ENCODE measurements around the gene LENG9. TPM values are rescaled to one million over a fixed set of nuclear protein-coding genes. Genes with fewer than 3 reads are reported as not detected.
"Not testable (repeated sequence)": the region's sequence is repeated elsewhere in the genome, so short reads cannot be mapped to it uniquely, and the experiment has no call there.

LENG9 gene
- total RNA-seq = 1 to 10 TPM; 6.0 to 9.9 TPM

GRCh38 chr19:54463531-54464043, at the start of gene LENG9:
Gene LENG9 (minus strand): TSS chr19:54463778. CDS start chr19:54463526, 252 bp downstream.
- ATAC-seq (peak; percentile 75 to 84), DNase-seq (ENCODE audit: low spot score) (peak; percentile 99)
- Mint-ChIP-seq H3K27ac (peak within 1 kb of the TSS; percentile 86 to 88), H3K27me3 (peaks cover 0 to 3% of the 10 kb centered on the region in 2 donors), H3K4me3 (peak within 1 kb of the TSS; percentile 80), H3K4me1 (ENCODE audit: low read depth in 2 of 2) (peaks cover 28 to 36% of the 10 kb centered on the region in 2 donors), H3K9me3 (no peaks in the 10 kb centered on the region), H3K36me3 (peaks cover 7% of the 10 kb centered on the region)

DNA sequence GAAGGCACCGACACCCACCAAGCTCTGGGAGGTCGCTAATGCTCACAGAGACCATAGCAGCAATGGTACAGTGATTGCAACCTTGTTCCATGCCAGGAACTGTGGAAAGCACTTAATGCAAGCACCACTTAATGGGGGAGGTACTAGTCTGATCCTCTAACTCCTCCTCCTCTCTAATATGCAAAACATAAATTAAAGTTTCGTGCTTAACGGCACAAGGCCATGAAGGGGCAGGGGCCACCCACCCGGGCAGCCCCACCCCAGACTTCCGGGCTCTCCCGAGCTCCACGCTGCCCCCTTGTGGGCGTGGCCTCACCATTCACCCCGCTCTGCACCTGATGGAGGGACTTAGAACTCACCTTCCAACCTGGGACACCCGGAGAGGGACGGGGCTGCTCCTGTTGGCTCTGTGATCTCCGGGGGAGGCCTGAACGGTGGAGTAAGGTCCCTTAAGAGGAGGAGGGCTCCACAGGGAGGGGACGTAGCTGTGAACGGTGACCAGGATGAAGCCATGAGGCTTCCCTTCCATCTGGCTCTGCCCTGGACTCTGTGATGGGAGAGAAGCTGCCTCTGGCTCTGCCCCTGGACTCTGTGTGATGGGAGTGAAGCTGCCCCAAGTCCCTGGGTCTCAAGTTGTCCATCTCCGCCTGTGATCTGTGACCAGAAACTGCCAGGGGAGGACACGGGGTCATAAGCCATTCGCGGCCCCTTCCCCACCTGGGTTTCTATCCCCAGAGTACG, 45.8 kb upstream of the LENG9 start:
- H3K9me3 Mint-ChIP-seq; H3K36me3 Mint-ChIP-seq; H3K4me3 Mint-ChIP-seq; DNase-seq (ENCODE audit: low spot score); H3K27me3 Mint-ChIP-seq; H3K27ac Mint-ChIP-seq: not testable (repeated sequence)
- peak; percentile 59 to 61 for ATAC-seq
- peaks cover 37 to 43% of the 10 kb centered on the region in 2 donors for H3K4me1 Mint-ChIP-seq (ENCODE audit: low read depth in 2 of 2)

- H3K9me3 Mint-ChIP-seq; ATAC-seq; H3K4me3 Mint-ChIP-seq; H3K27me3 Mint-ChIP-seq; H3K36me3 Mint-ChIP-seq; H3K27ac Mint-ChIP-seq; DNase-seq (ENCODE audit: low spot score): not testable (repeated sequence)
- H3K4me1 Mint-ChIP-seq (ENCODE audit: low read depth in 2 of 2) = peaks cover 37 to 48% of the 10 kb centered on the region in 2 donors
These were observed 44.9 kb upstream of the LENG9 start for GRCh38 chr19:54508487-54508886.

DNA sequence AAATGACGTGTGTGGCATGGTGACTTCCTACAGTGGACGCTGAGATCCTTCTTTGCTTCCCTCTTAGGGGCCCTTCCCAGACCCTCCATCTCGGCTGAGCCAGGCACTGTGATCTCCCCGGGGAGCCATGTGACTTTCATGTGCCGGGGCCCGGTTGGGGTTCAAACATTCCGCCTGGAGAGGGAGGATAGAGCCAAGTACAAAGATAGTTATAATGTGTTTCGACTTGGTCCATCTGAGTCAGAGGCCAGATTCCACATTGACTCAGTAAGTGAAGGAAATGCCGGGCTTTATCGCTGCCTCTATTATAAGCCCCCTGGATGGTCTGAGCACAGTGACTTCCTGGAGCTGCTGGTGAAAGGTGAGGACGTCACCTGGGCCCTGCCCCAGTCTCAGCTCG, 44.2 kb upstream of the LENG9 start:
- peak overlapping the region; percentile 30 to 75 for H3K27ac Mint-ChIP-seq
- peaks cover 7% of the 10 kb centered on the region for H3K36me3 Mint-ChIP-seq
- ATAC-seq (no peak), DNase-seq (ENCODE audit: low spot score) (no peak)
- no peaks in the 10 kb centered on the region for H3K27me3 Mint-ChIP-seq
- peak overlapping the region; percentile 63 for H3K4me3 Mint-ChIP-seq
- H3K9me3 Mint-ChIP-seq = no peaks in the 10 kb centered on the region
- H3K4me1 Mint-ChIP-seq (ENCODE audit: low read depth in 2 of 2) = peaks cover 37 to 52% of the 10 kb centered on the region in 2 donors

DNA sequence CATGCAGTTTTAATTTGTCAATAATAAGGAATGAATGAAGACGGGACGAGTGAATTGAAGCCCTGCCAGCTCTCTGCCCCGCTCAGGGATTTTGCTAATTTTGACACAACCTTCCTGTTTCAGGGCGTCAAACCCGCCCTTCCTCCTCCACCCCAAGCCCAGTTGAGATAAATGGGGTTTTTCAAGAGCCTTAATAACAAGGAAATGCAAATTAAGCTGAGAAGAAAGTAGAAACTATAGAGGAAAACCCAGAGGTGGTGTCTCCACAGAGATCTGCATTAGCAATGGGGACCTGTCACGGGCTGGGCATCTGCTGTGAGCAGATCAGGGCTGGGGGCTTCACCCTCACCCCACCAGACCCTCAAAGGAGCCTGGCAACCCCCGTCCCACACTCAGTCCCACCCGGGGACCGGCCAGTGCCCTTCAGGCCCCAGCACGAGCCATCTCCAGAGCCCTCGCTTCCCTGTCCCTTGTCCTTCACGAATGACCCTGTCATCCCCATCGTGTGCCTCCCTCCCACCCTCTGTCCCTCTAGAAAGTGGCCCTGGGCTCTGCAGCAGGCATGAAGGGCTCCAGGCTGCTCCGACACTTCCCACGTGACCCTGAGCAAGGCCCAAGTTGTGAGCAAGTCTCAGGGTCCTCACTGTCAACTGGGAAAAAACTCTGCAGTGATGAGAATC, 43.6 kb upstream of the LENG9 start:
- H3K27ac Mint-ChIP-seq = peak overlapping the region; percentile 30 to 75
- H3K9me3 Mint-ChIP-seq; DNase-seq (ENCODE audit: low spot score); H3K27me3 Mint-ChIP-seq; H3K36me3 Mint-ChIP-seq: not testable (repeated sequence)
- H3K4me1 Mint-ChIP-seq (ENCODE audit: low read depth in 2 of 2) = peaks cover 38 to 55% of the 10 kb centered on the region in 2 donors
- H3K4me3 Mint-ChIP-seq = peak overlapping the region; percentile 63
- peak; percentile 69 to 75 for ATAC-seq

DNA sequence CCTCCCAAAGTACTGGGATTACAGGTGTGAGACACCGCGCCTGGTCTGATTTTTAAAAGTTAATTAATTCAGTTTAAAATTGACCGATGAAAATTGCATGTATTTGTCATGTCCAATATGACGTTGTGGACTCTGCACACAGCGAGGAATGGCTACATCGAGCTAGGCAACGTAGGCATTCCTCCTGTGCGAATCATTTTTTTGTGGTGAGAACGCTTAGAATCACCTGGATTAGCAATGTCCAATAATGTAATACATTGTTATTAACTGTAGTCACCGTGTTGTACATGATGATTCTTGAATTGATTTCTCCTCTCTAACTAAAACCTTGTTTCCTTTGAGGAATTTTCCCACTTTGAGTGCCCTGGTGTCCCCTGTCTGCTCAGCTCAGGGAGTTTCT, 42.5 kb upstream of the LENG9 start:
- ATAC-seq (no peak), DNase-seq (ENCODE audit: low spot score) (no peak)
- H3K4me1 Mint-ChIP-seq (ENCODE audit: low read depth in 2 of 2) = peaks cover 40 to 55% of the 10 kb centered on the region in 2 donors
- peak overlapping the region; percentile 30 to 75 for H3K27ac Mint-ChIP-seq
- peaks cover 7% of the 10 kb centered on the region for H3K36me3 Mint-ChIP-seq
- no peaks in the 10 kb centered on the region for H3K27me3 Mint-ChIP-seq
- H3K9me3 Mint-ChIP-seq = no peaks in the 10 kb centered on the region
- peak overlapping the region; percentile 63 for H3K4me3 Mint-ChIP-seq

DNA sequence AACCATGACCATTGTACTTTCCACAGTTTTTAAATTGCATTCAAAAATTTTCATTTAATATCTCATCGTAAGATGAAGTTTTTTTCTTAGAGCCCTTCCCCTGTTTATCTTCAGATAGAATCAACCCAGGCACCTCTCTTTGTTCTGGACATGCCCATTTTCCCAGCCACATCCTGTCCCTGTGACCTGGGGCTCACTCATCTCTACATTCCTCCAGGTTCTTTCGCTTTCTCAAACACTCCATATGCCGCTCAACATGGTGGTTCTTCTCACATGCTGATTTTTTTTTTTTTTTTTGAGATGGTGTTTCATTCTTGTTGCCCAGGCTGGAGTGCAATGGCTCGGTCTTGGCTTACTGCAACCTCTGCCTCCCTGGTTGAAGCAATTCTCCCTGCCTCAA, 42.0 kb upstream of the LENG9 start:
- not testable (repeated sequence) for H3K36me3 Mint-ChIP-seq; H3K27me3 Mint-ChIP-seq; DNase-seq (ENCODE audit: low spot score); H3K9me3 Mint-ChIP-seq
- ATAC-seq = peak; percentile 67 to 70
- Mint-ChIP-seq H3K27ac (peak overlapping the region; percentile 30 to 71), H3K4me3 (peak overlapping the region; percentile 63), H3K4me1 (ENCODE audit: low read depth in 2 of 2) (peaks cover 40 to 55% of the 10 kb centered on the region in 2 donors)

DNA sequence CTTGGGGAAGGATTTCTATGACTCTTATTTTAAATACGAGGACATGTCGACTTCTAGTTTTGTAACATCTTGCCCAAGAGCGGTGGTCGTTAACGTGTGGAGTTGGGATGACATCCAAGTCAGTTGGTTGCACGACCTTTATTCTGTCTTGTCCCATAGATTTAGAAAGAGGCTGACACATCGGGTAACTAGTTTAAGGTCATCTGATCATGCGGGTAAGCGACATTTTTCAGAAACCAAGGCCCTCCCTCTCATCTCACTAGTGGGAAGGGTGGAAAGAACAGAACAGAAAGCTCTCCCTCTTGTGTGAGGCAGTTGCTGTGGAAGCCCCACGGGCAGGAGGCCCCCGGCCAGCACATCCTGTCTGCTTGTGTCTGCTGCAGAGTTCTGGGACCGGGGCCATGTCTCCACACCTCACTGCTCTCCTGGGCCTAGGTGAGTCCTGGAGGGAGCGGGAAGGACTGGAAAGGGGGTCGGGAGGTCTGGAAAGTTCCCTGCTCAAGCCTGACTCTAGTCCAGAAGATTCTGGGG, 39.0 kb upstream of the LENG9 start, which contains the start of gene LAIR2:
TSS of gene LAIR2 (plus strand) at position 314 of the 531 bp plus-strand sequence. CDS start at position 402, 88 bp downstream.
- H3K27me3 Mint-ChIP-seq = peaks cover 0 to 7% of the 10 kb centered on the region in 2 donors
- peak within 1 kb of the TSS; percentile 16 to 80 for H3K27ac Mint-ChIP-seq
- peaks cover 46 to 52% of the 10 kb centered on the region in 2 donors for H3K4me1 Mint-ChIP-seq (ENCODE audit: low read depth in 2 of 2)
- peak; percentile 70 for DNase-seq (ENCODE audit: low spot score)
- no peaks in the 10 kb centered on the region for H3K9me3 Mint-ChIP-seq
- peak within 1 kb of the TSS; percentile 63 for H3K4me3 Mint-ChIP-seq
- ATAC-seq = peak; percentile 76 to 85
- peaks cover 7% of the 10 kb centered on the region for H3K36me3 Mint-ChIP-seq

GRCh38 chr19:54498451-54498772, 34.8 kb upstream of the LENG9 start:
- Mint-ChIP-seq H3K4me3 (peak overlapping the region; percentile 67), H3K27me3 (peaks cover 17 to 19% of the 10 kb centered on the region in 2 donors), H3K4me1 (ENCODE audit: low read depth in 2 of 2) (peaks cover 30 to 35% of the 10 kb centered on the region in 2 donors)
- not testable (repeated sequence) for H3K36me3 Mint-ChIP-seq; H3K27ac Mint-ChIP-seq; DNase-seq (ENCODE audit: low spot score); ATAC-seq; H3K9me3 Mint-ChIP-seq

DNA sequence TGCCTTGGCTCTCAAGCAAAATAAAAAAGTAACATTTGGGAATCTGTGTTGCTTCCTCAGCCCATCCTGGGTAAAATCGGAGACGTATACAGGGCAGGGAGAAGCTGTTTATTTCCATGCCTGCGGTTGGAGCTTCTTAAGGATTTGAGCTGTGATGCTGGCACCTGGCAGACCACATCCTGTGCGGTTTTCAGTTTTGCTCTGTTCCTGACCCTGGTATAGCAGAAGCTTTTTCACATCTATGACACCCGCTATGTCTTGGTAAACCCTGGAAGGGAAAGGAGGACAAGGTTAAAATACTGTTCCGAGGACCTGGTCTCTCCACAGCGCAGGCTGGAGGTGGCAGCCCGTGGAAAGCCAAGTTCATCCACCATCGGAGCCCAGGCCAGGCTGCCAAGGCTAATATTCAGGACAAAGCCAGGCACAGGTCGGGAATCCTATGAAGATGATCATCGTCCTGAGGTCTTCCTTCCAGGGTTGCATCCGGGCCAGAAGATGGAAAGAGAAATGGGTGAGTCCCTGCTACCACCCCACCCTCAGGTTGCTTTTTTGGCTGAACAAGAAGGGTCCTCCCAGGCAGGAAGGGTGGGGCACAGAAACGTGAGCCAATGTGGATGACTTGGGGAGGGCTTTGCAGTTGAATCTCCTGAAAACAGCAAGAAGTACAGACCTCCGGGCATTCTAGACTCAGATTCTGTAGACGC, 34.3 kb upstream of the LENG9 start:
- DNase-seq (ENCODE audit: low spot score) = not testable (repeated sequence)

GRCh38 chr19:54495284-54495683, 31.7 kb upstream of the LENG9 start:
- not testable (repeated sequence) for H3K27ac Mint-ChIP-seq; DNase-seq (ENCODE audit: low spot score); ATAC-seq; H3K36me3 Mint-ChIP-seq; H3K4me3 Mint-ChIP-seq; H3K9me3 Mint-ChIP-seq
- H3K4me1 Mint-ChIP-seq (ENCODE audit: low read depth in 2 of 2) = peaks cover 23 to 37% of the 10 kb centered on the region in 2 donors
- peaks cover 27 to 33% of the 10 kb centered on the region in 2 donors for H3K27me3 Mint-ChIP-seq

More for the DNA sequence above, 34.3 kb upstream of the LENG9 start:
- peak; percentile 79 for ATAC-seq
- H3K4me3 Mint-ChIP-seq = peak overlapping the region; percentile 67
- not testable (repeated sequence) for H3K27ac Mint-ChIP-seq, H3K36me3 Mint-ChIP-seq, H3K9me3 Mint-ChIP-seq
- H3K4me1 Mint-ChIP-seq (ENCODE audit: low read depth in 2 of 2) = peaks cover 27 to 35% of the 10 kb centered on the region in 2 donors
- H3K27me3 Mint-ChIP-seq = peaks cover 17 to 22% of the 10 kb centered on the region in 2 donors

DNA sequence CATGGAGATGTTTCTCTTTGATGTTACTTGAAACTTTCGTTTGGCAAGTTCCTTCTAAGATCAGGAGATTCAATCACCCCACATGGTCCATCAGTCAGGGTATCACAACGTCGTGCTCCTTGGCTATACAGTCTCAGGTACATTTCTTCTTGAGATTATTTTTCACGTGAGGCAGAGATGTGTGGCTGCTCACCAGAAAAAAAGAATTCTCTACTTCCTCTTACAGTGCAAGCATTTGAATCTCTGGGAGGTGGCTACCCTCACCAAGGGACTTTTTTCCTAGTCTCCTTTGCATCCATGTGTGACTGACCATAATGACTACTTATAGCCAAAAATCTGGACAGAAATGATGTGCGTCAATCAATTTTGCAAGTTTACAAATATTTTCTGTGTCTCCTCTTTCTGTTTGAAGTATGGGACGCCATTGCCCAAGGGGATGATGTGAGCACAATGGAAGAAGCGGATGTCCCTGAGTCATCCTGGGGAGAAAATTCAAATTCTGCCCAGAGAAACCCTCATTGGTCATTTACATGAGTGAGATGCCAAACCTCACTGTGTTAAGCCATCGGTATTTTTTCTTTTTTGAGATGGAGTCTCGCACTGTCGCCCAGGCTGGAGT, 30.5 kb upstream of the LENG9 start:
- Mint-ChIP-seq H3K27ac (no peak overlapping the region), H3K9me3 (no peaks in the 10 kb centered on the region), H3K4me1 (ENCODE audit: low read depth in 2 of 2) (peaks cover 19 to 35% of the 10 kb centered on the region in 2 donors), H3K27me3 (peaks cover 31 to 34% of the 10 kb centered on the region in 2 donors), H3K36me3 (no peaks in the 10 kb centered on the region), H3K4me3 (no peak overlapping the region)
- DNase-seq (ENCODE audit: low spot score) (no peak), ATAC-seq (no peak)

DNA sequence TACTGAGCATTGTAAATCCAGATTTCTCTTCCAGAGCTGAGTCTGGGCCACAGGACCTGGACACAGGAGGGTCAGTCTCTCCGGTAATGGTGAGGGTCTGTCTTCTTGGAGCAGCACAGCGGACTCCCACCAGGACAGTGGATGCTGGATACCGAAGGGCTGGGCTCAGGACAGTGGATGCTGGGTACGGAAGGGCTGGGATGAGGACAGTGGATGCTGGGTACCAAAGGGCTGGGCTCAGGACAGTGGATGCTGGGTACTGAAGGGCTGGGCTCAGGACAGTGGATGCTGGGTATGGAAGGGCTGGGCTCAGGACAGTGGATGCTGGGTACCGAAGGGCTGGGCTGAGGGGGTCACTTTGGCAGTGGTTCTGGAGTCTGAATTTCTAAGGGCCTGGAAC, 29.5 kb upstream of the LENG9 start:
- not testable (repeated sequence) for ATAC-seq; H3K4me3 Mint-ChIP-seq; DNase-seq (ENCODE audit: low spot score); H3K36me3 Mint-ChIP-seq; H3K9me3 Mint-ChIP-seq
- peaks cover 31 to 34% of the 10 kb centered on the region in 2 donors for H3K27me3 Mint-ChIP-seq
- H3K4me1 Mint-ChIP-seq (ENCODE audit: low read depth in 2 of 2) = peaks cover 17 to 33% of the 10 kb centered on the region in 2 donors
- H3K27ac Mint-ChIP-seq = peak overlapping the region in 1 of 2 donors; percentile 18

Measured in natural killer cell treated with Interleukin-12 subunit alpha and Interleukin-12 subunit beta and Interleukin-15 and Interleukin-18, amount 100 ng/mL, for 72 hours (primary cell).